HUES64 (cell line): ENCODE measurements around the gene SRGAP1.
"Not testable (repeated sequence)": the region's sequence is repeated elsewhere in the genome, so short reads cannot be mapped to it uniquely, and the experiment has no call there.

Experiments used
- H3K27ac ChIP-seq: 2 replicates; pipeline ENCODE4 v1.7.0; 2013; ENCODE audit warnings: low read depth, low read length, inconsistent platforms
- H3K27me3 ChIP-seq: 2 replicates; pipeline ENCODE4 v1.6.1; 2013; ENCODE audit warnings: mild to moderate bottlenecking, low read length; ENCODE audit not compliant: insufficient read depth
- H3K36me3 ChIP-seq: 2 replicates; pipeline ENCODE4 v1.6.1; 2013; ENCODE audit warnings: mild to moderate bottlenecking, low read length; ENCODE audit not compliant: insufficient read depth
- H3K4me1 ChIP-seq: 2 replicates; pipeline ENCODE4 v1.6.1; 2013; ENCODE audit warnings: mild to moderate bottlenecking, low read length, moderate library complexity; ENCODE audit not compliant: insufficient read depth
- H3K4me3 ChIP-seq: 2 replicates; pipeline ENCODE4 v1.5.1; 2013; ENCODE audit warnings: mild to moderate bottlenecking, low read length, moderate library complexity
- H3K9ac ChIP-seq: 2 replicates; pipeline ENCODE4 v1.6.1; 2013; ENCODE audit warnings: mild to moderate bottlenecking, low read depth, low read length
- H3K9me3 ChIP-seq: 2 replicates; pipeline ENCODE4 v1.6.1; 2013; ENCODE audit warnings: low read depth, low read length; ENCODE audit not compliant: insufficient read depth
- WGBS: fragments of 150-250, 120-280 bp; methylation state at CpG from one replicate; pipeline ENCODE4 v1.1.7; 2013; ENCODE audit warnings: missing lambda C conversion rate; 5-methylcytosine and 5-hydroxymethylcytosine counted together

Gene SRGAP1

GRCh38 chr12:63874897-63875480 lies 30.5 kb downstream of the SRGAP1 start:
- Histone ChIP-seq H3K36me3 (no peaks in the 10 kb centered on the region), H3K4me1 (peaks cover 11% of the 10 kb centered on the region), H3K9me3 (no peaks in the 10 kb centered on the region), H3K27me3 (no peaks in the 10 kb centered on the region), H3K4me3 (no peak overlapping the region), H3K9ac (no peak overlapping the region), H3K27ac (no peak overlapping the region)
- 94% methylated on average over 2 of the region's 3 CpGs for WGBS

- no peaks in the 10 kb centered on the region for H3K36me3 ChIP-seq
- no peaks in the 10 kb centered on the region for H3K27me3 ChIP-seq
- H3K4me3 ChIP-seq: no peak overlapping the region
- no peak overlapping the region for H3K9ac ChIP-seq
- no peaks in the 10 kb centered on the region for H3K9me3 ChIP-seq
- H3K27ac ChIP-seq: no peak overlapping the region
- 92% methylated on average over 3 of the region's 3 CpGs for WGBS
- H3K4me1 ChIP-seq: peaks cover 7% of the 10 kb centered on the region
These were observed 31.2 kb downstream of the SRGAP1 start for GRCh38 chr12:63875703-63876102.

GRCh38 chr12:63876980-63877379 lies 32.5 kb downstream of the SRGAP1 start:
- no peaks in the 10 kb centered on the region for H3K9me3 ChIP-seq
- no peaks in the 10 kb centered on the region for H3K27me3 ChIP-seq
- H3K9ac ChIP-seq: no peak overlapping the region
- H3K4me1 ChIP-seq: no peaks in the 10 kb centered on the region
- H3K36me3 ChIP-seq: no peaks in the 10 kb centered on the region
- WGBS: 94% methylated on average over 4 of the region's 4 CpGs
- H3K4me3 ChIP-seq: no peak overlapping the region
- H3K27ac ChIP-seq: no peak overlapping the region

GRCh38 chr12:63877693-63878092 lies 33.2 kb downstream of the SRGAP1 start:
- Histone ChIP-seq H3K9ac (no peak overlapping the region), H3K4me1 (0 out of 2 replicates have a peak, but pooled peaks cover 2% of the 10 kb centered on the region), H3K4me3 (no peak overlapping the region), H3K27ac (no peak overlapping the region), H3K27me3 (no peaks in the 10 kb centered on the region), H3K9me3 (no peaks in the 10 kb centered on the region), H3K36me3 (no peaks in the 10 kb centered on the region)
- 95% methylated on average over 1 of the region's 1 CpG for WGBS

- not testable (repeated sequence) for H3K4me3 ChIP-seq, H3K36me3 ChIP-seq, H3K9ac ChIP-seq, H3K4me1 ChIP-seq, H3K27ac ChIP-seq, H3K9me3 ChIP-seq, H3K27me3 ChIP-seq
- WGBS: 96% methylated on average over 9 of the region's 9 CpGs
These were observed 35.7 kb downstream of the SRGAP1 start for GRCh38 chr12:63880235-63880634.

- no peaks in the 10 kb centered on the region for H3K9me3 ChIP-seq
- H3K4me1 ChIP-seq: peaks cover 7% of the 10 kb centered on the region; the same call in 1 of the 2 replicates
- no peak overlapping the region for H3K27ac ChIP-seq
- no peak overlapping the region for H3K4me3 ChIP-seq
- no peaks in the 10 kb centered on the region for H3K27me3 ChIP-seq
- no peaks in the 10 kb centered on the region for H3K36me3 ChIP-seq
- 96% methylated on average over 4 of the region's 6 CpGs for WGBS
- H3K9ac ChIP-seq: no peak overlapping the region
These were observed 36.3 kb downstream of the SRGAP1 start for GRCh38 chr12:63880742-63881263.

- no peaks in the 10 kb centered on the region for H3K36me3 ChIP-seq
- no peaks in the 10 kb centered on the region for H3K27me3 ChIP-seq
- no peaks in the 10 kb centered on the region for H3K9me3 ChIP-seq
- WGBS: 69% methylated on average over 2 of the region's 2 CpGs
- no peak overlapping the region for H3K9ac ChIP-seq
- H3K27ac ChIP-seq: no peak overlapping the region
- peaks cover 7% of the 10 kb centered on the region; the same call in 1 of the 2 replicates for H3K4me1 ChIP-seq
- H3K4me3 ChIP-seq: no peak overlapping the region
These were observed 38.3 kb downstream of the SRGAP1 start for GRCh38 chr12:63882844-63883243.

- H3K9me3 ChIP-seq: no peaks in the 10 kb centered on the region
- WGBS: 89% methylated on average over 2 of the region's 2 CpGs
These were observed 40.9 kb downstream of the SRGAP1 start for GRCh38 chr12:63885401-63885800.

GRCh38 chr12:63888908-63889635 lies 44.6 kb downstream of the SRGAP1 start:
- H3K9ac ChIP-seq: no peak overlapping the region
- no peak overlapping the region for H3K27ac ChIP-seq
- peaks cover 18% of the 10 kb centered on the region for H3K4me1 ChIP-seq

More at GRCh38 chr12:63885401-63885800, 40.9 kb downstream of the SRGAP1 start:
- Histone ChIP-seq H3K27ac (no peak overlapping the region), H3K4me1 (peaks cover 9% of the 10 kb centered on the region; the same call in 1 of the 2 replicates), H3K9ac (no peak overlapping the region), H3K4me3 (no peak overlapping the region), H3K27me3 (no peaks in the 10 kb centered on the region), H3K36me3 (no peaks in the 10 kb centered on the region)

GRCh38 chr12:63889721-63890509 lies 45.4 kb downstream of the SRGAP1 start:
- H3K4me1 ChIP-seq: peaks cover 18% of the 10 kb centered on the region
- H3K9ac ChIP-seq: no peak overlapping the region
- no peak overlapping the region for H3K4me3 ChIP-seq
- no peak overlapping the region for H3K27ac ChIP-seq
- H3K36me3 ChIP-seq: no peaks in the 10 kb centered on the region
- no peaks in the 10 kb centered on the region for H3K9me3 ChIP-seq
- WGBS: 91% methylated on average over 12 of the region's 12 CpGs
- H3K27me3 ChIP-seq: no peaks in the 10 kb centered on the region

More at GRCh38 chr12:63888908-63889635, 44.6 kb downstream of the SRGAP1 start:
- 94% methylated on average over 8 of the region's 8 CpGs for WGBS
- H3K27me3 ChIP-seq: no peaks in the 10 kb centered on the region
- no peaks in the 10 kb centered on the region for H3K36me3 ChIP-seq
- no peaks in the 10 kb centered on the region for H3K9me3 ChIP-seq
- no peak overlapping the region for H3K4me3 ChIP-seq

- no peaks in the 10 kb centered on the region for H3K27me3 ChIP-seq
- no peak overlapping the region for H3K4me3 ChIP-seq
- H3K27ac ChIP-seq: peak overlapping the region; percentile 1; the same call in 1 of the 2 replicates
- H3K4me1 ChIP-seq: peaks cover 26% of the 10 kb centered on the region
- WGBS: 65% methylated on average over 1 of the region's 1 CpG
- no peak overlapping the region for H3K9ac ChIP-seq
- H3K9me3 ChIP-seq: no peaks in the 10 kb centered on the region
- H3K36me3 ChIP-seq: no peaks in the 10 kb centered on the region
These were observed 48.7 kb downstream of the SRGAP1 start for GRCh38 chr12:63893170-63893569.
